Suprapubic skin (tissue), 4 donors: Measurements from ENCODE around the gene CARD16.

ENCODE experiments used
- CTCF ChIP-seq, 2 donors: fragments of 200-600 bp in 1 of 2; fragments of 450-650 bp in 1 of 2; sonication (generic) in 1 of 2; IDR thresholded peaks; one replicate each; pipeline ENCODE4 v1.5.1; 2016 to 2019; ENCODE audit warnings: antibody characterized with exemption in 2 of 2, mild to moderate bottlenecking in 1 of 2, moderate library complexity in 1 of 2
- EP300 ChIP-seq: sonication (generic); formaldehyde crosslinking; IDR thresholded peaks from one replicate; pipeline ENCODE4 v1.6.1; 2017; ENCODE audit warnings: antibody characterized with exemption
- POLR2A ChIP-seq, 2 donors: fragments of 450-650 bp; IDR thresholded peaks; one replicate each; pipeline ENCODE4 v1.6.1; 2017; ENCODE audit warnings: antibody characterized with exemption in 2 of 2, mild to moderate bottlenecking in 2 of 2, moderate library complexity in 2 of 2
- POLR2AphosphoS5 ChIP-seq, 3 donors: sonication (generic); formaldehyde crosslinking; IDR thresholded peaks; one replicate each; pipeline ENCODE4 v1.6.1; 2017; ENCODE audit warnings: antibody characterized with exemption in 3 of 3

- TF ChIP-seq POLR2AphosphoS5 (IDR thresholded peaks at IDR 0.05): no peak
- no peak for TF ChIP-seq POLR2A (IDR thresholded peaks at IDR 0.05)
- no peak for TF ChIP-seq CTCF (IDR thresholded peaks at IDR 0.05)
- no peak for TF ChIP-seq EP300
Observed at GRCh38 chr11:105003151-105003550, 42.0 kb downstream of the CARD16 start.
